ENCODE data around the gene ZNG1B.
"Not testable (repeated sequence)": the region's sequence is repeated elsewhere in the genome, so short reads cannot be mapped to it uniquely, and the experiment has no call there.

ZNG1B gene

GRCh38 chr2:113437508-113438465 is at the start of gene ZNG1B:
ZNG1B (plus strand) TSS chr2:113437691; CDS start chr2:113437869, 178 bp downstream.
- DNase-seq, result not testable (repeated sequence)

GRCh38 chr2:113390124-113390849 is 47.2 kb upstream of the ZNG1B start:
- DNase-seq, result no peak

- no peak for DNase-seq
Measured at GRCh38 chr2:113391073-113391472, 46.4 kb upstream of the ZNG1B start.

GRCh38 chr2:113406114-113406513 is 31.4 kb upstream of the ZNG1B start:
- no peak for DNase-seq

GRCh38 chr2:113407446-113408099 is 29.9 kb upstream of the ZNG1B start:
- DNase-seq, result no peak

- DNase-seq, result not testable (repeated sequence)
Measured at GRCh38 chr2:113411725-113412352, 25.7 kb upstream of the ZNG1B start.

GRCh38 chr2:113412774-113413173 is 24.7 kb upstream of the ZNG1B start:
- not testable (repeated sequence) for DNase-seq

- not testable (repeated sequence) for DNase-seq
Measured at GRCh38 chr2:113431773-113432172, 5.7 kb upstream of the ZNG1B start.

- DNase-seq, result not testable (repeated sequence)
Measured at GRCh38 chr2:113433468-113433867, 4.0 kb upstream of the ZNG1B start.

- not testable (repeated sequence) for DNase-seq
Measured at GRCh38 chr2:113465770-113466169, 28.3 kb downstream of the ZNG1B start.

GRCh38 chr2:113476688-113477368 is 39.3 kb downstream of the ZNG1B start:
- DNase-seq, result not testable (repeated sequence)

GRCh38 chr2:113496527-113496926 is 59.0 kb downstream of the ZNG1B start:
- DNase-seq, result not testable (repeated sequence)

GRCh38 chr2:113498365-113498764 is 60.9 kb downstream of the ZNG1B start, which contains the start of gene FOXD4L1:
FOXD4L1 (plus strand) TSS chr2:113498665; CDS start chr2:113499257, 592 bp downstream.
- not testable (repeated sequence) for DNase-seq

GRCh38 chr2:113499019-113499885 is 61.8 kb downstream of the ZNG1B start:
- DNase-seq, result not testable (repeated sequence)

GRCh38 chr2:113499886-113500722 is 62.6 kb downstream of the ZNG1B start:
- DNase-seq, result not testable (repeated sequence)

- DNase-seq, result not testable (repeated sequence)
Measured at GRCh38 chr2:113500723-113501038, 63.2 kb downstream of the ZNG1B start.

- not testable (repeated sequence) for DNase-seq
Measured at GRCh38 chr2:113502216-113503093, 65.0 kb downstream of the ZNG1B start.

- DNase-seq, result not testable (repeated sequence)
Measured at GRCh38 chr2:113503094-113504042, 65.9 kb downstream of the ZNG1B start.
